Activated gamma-delta T cell (primary cell): ENCODE measurements around the gene ANK3.

Experiments
- DNase-seq: peaks from one replicate; lab custom pipeline; 2025; lab: John Stamatoyannopoulos, UW

The ANK3 gene

GRCh38 chr10:60224066-60224705, 165.5 kb downstream of the ANK3 start:
- DNase-seq = no peak

GRCh38 chr10:60222047-60222446, 167.6 kb downstream of the ANK3 start:
- no peak for DNase-seq

DNA sequence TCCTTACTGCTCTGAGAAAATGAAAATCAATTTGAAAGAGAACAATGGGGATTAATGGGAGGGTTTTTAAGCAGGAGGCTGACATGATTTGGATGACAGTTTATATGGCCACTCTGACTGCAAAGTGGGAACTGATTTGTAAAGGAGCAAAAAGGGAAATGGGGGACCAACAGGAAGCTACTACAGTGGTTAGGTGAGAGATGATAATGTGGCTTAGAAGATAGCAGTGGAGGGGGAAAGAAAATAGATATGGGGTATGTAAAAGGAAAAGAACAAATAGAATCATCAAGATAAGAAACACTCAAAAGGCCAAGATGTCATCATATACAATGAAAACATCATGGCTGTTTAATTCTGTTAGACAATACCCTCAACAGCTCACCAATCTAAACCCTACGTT, 177.5 kb downstream of the ANK3 start:
- DNase-seq = no peak

DNA sequence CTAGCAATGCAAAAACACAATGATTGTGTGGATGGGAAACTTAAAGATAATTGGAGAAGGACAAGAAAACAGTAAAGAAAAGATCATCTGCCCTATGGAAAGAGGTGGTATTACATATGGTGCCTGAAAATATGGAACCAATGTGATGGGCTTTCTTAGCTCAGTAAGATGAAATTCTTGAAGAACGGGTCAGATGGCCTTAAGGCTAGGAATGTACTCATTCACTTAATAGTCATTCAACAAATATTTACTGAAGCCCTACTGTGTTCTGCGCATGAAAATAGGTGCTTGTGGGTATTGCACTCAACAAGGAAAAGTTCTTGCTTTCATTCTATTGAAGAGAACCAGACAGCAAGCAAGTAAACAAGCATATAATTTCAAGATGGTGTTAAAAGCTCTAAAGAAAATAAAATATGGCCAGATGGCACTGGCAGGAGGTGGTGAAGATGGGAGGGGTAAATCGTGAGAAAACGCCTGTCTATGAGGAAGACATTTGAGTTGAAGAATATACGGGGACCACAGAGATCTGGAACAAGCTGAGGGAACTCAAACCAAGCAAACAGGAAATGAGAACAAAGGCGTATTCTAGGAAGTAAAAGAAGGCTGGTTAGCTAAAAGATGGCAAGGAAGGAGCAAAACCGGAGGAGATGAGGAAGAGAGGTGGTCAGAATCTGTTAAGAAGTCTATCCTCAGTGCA, 179.7 kb downstream of the ANK3 start:
- no peak for DNase-seq

DNA sequence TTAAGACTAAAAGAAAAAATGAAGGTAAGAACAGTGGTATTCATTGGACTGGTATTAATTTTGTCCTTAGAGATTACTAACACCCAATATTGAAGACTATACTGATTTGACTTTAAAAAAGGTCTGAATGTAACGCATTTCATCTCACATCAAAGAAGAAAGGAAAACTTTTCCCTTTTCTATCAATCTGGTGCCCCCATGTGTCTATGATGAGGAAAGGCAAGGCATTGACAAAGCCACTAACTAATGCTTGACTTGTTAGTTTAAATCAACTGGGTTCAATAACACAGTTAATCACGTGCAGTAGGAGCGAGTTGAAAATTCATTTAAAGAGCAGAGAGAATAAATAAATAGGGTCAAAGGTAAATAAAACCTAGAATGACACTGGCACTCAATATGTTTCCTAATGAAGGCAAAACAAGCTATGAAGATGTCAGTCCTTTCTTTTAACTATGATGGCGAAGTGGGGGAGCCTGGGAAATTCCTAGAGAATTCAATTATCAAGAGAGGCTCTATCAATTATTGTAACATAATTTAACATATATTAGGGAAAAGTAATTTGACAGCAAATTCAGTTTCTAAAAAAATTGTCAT, 180.9 kb downstream of the ANK3 start:
- DNase-seq = no peak

DNA sequence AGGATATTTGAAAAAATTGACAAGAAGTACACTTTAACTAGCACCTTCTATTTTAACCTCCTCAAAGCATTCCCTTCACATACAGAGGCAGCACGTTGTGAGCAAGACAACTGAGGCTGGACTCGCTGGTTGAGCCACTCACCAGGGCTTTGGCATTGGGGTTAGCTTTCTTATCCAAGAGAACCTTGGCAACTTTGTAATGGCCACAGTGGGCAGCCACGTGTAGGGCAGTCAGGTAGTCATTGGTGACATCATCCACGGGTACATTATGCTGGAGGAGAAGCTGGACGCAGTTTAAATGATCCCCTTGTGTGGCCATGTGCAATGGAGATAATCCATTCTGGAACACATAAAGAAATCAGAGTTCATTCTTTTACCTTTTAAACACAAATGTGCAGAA, 181.8 kb downstream of the ANK3 start:
- DNase-seq = no peak

DNA sequence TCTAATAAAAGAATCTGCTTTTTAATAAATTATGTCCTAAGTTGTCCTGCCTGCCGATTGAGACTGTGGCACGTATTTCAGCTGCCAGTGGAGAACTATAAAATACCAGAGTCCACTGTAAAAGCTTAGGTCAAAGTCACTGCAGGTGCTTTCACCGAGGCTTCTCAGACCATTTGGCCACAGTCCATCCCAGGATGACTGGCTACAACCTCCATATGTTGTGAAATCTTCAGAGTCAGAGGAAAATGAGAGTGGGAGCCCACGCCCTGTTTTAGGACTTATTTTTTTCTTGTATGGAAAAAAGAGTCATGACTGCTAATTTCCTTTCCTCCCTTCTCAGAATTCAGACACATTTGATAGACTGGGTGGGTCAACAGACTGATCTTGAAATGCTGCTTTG, 182.9 kb downstream of the ANK3 start:
- DNase-seq = no peak

- no peak for DNase-seq
Observed at GRCh38 chr10:60205741-60206140, 183.9 kb downstream of the ANK3 start.

- DNase-seq = no peak
Observed at GRCh38 chr10:60203993-60204618, 185.6 kb downstream of the ANK3 start.

DNA sequence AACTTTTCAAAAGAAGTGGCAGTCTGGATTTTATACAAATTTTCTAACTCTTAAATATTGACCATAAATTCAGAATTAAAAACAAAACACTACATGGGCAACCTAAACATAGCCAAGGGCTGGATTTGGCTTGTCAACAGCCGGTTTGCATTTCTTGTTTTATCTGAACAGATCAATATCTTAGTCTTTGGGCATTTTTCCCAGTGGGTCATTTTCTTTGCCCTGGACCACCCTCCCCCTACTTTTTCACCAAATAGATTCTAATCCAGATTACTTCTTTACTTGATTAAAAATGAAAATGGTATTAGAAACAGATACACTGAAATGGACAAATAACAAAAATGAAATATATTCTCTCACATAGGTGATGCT, 189.0 kb downstream of the ANK3 start:
- DNase-seq = no peak

GRCh38 chr10:60200012-60200681, 189.5 kb downstream of the ANK3 start:
- DNase-seq = no peak

DNA sequence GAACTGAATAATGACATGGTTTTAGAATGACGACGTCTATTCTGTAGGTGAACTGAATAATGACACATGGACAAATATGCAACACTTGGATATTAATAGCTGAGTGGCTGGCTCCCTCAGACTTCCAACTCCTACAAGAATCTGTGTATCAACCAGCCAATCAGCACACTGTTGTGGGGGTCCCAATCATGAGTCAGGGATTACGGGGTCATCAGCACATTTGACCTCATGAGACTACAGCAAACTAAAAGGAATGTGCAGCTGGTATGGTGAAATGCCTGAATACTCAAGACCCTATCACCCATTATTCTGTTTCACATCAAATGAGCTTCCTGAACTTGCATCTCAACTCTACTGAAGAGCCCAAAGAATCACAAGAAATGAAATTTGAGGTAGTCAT, 192.5 kb downstream of the ANK3 start:
- DNase-seq = no peak

- no peak for DNase-seq
Observed at GRCh38 chr10:60194421-60194820, 195.3 kb downstream of the ANK3 start.

GRCh38 chr10:60192946-60193345, 196.7 kb downstream of the ANK3 start:
- no peak for DNase-seq

DNA sequence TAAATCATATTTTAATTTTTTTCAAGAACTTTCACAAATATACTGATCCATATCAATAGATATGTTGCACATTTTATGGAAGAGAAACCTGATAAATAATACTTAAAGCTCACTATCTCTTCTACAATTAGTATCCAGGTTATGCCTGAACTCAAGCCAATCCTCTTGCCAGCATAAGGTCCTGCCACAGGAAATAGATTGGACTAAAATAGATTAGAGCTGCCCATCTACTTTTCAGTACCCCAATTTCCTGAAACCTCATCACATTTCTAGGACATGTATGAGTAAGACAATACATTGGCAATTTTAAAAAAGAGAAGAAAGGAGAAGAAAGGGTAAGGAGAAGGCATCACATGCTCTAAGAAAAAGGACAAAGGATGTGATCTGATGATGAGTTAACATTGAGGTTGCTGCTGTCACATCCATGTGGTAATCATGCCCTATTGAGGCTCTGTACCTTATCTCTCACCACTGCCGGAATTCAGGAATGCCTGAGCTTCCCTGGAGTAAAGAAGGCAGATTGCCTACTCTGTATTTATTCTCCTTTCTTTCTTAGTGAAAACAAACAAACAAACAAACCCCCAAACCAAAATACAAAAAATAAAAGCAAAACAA, 199.7 kb downstream of the ANK3 start:
- no peak for DNase-seq

- DNase-seq = no peak
Observed at GRCh38 chr10:60188548-60188947, 201.1 kb downstream of the ANK3 start.

DNA sequence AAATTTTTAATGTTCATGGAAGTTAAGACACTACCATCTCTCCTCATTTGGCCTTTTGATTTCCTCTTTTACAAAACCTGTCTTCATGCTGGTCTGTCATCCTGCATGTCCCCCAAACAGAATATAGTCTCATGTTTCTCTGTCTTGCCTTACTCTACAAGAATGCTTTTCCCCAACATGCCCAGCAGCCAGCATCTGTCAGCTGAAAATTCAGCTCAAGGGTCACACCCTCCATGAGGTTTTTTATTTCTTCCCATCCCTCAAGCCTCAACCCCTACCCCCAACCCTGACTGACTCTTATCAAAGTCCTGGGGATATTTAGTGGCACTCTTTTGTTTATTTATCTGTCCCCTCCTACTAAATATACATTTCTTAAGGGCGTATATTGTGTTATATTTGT, 202.0 kb downstream of the ANK3 start:
- no peak for DNase-seq

GRCh38 chr10:60186315-60187071, 203.2 kb downstream of the ANK3 start:
- DNase-seq = no peak

DNA sequence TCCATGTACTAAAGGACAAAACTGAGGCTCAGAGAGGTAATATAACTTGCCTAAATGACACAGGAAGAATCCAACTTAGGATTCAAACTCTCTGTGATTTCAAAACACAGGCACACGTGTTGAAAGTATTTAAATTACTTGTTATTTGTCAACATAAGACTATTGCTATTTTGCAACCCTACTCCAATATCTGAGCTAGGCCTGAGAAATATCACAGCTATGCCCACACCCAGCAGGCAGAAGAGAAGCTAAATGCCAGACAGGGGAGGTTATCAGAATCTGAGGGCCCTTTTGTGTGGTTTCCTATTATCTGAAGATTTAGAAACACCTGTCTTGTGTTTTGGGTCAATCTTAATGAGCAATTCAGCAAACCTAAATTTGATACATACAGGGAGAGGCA, 204.3 kb downstream of the ANK3 start:
- no peak for DNase-seq

DNA sequence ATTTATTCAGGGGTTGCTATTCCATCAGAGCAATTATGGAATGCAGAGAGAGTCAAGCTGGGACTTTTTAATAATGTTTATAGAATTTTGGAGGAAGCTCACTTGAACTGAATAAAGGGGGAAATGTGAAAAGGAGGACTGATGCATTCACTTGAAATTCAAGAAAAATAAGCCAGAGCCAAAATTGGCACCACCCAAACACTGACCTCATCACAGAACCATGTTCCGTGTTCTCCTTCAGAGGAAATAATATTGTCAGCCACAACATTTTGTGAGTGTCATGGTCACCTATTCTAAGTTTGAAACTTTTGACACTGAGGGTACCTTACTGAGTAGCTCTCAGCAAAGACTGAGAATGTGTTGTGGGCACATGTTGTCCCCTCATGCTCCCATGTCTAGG, 207.0 kb downstream of the ANK3 start:
- no peak for DNase-seq

DNA sequence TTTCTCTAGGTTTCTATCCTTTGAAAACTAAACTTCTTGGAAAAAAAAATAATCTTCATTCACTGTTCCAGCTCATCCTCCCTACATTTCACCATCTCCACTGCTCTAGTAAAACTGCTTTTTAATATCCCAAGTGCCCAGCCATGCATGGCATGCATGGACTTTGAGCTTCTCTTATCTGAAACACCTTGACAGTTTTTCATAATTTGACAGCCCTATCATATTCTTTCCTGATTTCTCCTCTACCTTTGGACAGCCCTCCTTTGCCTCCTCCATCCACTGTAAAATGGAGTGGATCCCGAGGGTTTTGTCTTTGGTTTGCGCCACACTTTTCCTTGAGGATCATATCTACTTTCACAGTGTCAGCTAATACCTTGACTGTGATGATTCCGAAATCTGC, 212.8 kb downstream of the ANK3 start:
- no peak for DNase-seq
